HG03378 (cell line): ENCODE measurements around the gene DLG2.

Experiments
- ATAC-seq: cut with Tn5 transposase; IDR thresholded peaks from one replicate; pipeline ENCODE4 v1.9.1; 2021; ENCODE audit warnings: mild to moderate bottlenecking, moderate library complexity; ENCODE audit not compliant: unreplicated experiment

Gene DLG2

GRCh38 chr11:84247926-84248325, 1379.2 kb downstream of the DLG2 start:
- ATAC-seq, result no peak

DNA sequence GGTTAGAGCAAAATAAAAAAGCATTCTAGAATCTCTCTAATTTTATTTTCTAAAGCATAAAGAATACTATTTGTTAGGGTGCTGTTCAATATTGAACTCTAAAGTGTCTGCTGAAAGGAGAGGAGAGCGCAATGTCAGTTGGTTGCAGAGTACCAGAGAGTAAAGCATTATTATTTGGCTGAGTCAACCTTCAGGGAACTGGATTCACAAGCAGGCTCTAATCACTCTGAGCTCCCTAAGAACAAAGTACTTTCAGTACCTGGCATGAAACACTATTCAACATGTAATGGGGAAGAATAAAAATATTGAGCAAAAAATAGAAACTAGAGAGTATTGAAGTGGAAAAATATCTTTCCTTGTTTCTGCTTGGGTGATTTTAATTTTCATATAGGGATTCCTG, 1380.0 kb downstream of the DLG2 start:
- ATAC-seq, result no peak

GRCh38 chr11:84243629-84244263, 1383.4 kb downstream of the DLG2 start:
- peak; percentile 81 for ATAC-seq

GRCh38 chr11:84241343-84242131, 1385.6 kb downstream of the DLG2 start:
- no peak for ATAC-seq

- no peak for ATAC-seq
Observed at GRCh38 chr11:84240847-84241246, 1386.3 kb downstream of the DLG2 start.

- ATAC-seq, result no peak
Observed at GRCh38 chr11:84236436-84236835, 1390.7 kb downstream of the DLG2 start.

- no peak for ATAC-seq
Observed at GRCh38 chr11:84234462-84235202, 1392.5 kb downstream of the DLG2 start.

DNA sequence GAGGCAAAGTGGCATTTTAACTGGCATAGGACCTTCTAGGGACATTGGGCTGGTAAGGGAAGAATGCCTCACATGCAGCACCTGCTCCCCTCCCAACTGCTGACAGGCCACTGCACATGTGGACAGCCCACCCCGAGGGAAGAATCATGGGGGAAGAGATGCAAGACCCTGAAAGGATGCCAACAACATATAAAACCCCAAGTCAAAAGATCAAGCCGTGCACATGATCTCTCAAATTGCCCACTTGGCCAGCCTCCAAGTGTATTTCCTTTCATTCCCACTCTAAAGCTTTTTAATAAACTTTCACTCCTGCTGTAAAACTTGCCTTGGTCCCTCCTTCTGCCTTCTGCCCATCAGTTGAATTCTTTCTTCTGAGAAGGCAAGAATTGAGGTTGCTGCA, 1393.1 kb downstream of the DLG2 start:
- no peak for ATAC-seq

DNA sequence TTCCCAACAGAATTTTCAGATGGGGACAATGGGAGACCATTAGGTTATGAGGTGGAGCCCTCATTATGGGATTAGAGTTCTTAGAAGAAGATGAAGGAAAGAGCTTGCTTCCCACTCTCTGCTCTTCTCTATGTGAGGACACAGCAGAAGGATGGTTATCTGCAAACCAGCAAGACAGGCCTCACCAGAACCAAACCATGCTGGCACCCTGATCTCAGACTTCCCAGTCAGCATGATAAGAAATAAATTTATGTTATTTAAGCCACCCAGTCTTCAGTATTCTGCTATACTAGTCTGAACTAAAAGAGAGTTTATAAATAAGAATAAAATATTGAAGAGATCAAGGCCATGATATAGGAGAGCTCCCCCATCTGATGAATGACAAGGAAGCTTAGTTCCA, 1394.6 kb downstream of the DLG2 start:
- no peak for ATAC-seq

GRCh38 chr11:84230402-84230801, 1396.7 kb downstream of the DLG2 start:
- no peak for ATAC-seq

DNA sequence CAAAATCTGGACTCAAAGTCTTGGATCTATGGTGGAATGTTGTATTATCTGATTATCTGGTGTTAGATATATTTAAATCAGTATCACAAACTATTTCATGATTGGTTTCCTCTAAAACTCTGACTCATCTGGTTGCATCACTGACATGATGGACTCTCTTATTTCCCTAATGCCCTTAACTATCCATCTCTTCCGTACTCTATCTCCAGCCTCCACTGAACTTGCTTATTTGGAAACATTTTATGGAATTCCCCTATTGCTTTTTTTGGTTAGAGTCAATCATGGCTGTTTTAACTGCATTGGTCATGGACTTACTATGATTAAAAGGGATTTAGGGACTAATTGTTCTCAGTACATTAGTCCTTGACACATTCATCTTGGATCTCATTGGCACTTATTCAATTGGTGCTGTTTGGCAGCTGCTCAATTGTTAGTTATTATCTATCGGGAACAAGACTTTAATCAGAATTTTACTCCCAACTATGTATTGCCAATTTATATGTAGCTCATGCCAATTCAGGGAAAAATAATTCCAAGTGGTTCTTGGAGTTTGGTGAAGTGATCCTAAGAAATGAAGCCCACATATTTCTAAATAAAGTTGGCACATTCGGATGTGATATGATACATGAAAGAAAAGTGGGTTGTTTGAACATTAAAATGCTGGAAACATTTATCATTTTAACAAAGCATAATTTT, 1399.0 kb downstream of the DLG2 start:
- no peak for ATAC-seq

- no peak for ATAC-seq
Observed at GRCh38 chr11:84224042-84224441, 1403.1 kb downstream of the DLG2 start.

DNA sequence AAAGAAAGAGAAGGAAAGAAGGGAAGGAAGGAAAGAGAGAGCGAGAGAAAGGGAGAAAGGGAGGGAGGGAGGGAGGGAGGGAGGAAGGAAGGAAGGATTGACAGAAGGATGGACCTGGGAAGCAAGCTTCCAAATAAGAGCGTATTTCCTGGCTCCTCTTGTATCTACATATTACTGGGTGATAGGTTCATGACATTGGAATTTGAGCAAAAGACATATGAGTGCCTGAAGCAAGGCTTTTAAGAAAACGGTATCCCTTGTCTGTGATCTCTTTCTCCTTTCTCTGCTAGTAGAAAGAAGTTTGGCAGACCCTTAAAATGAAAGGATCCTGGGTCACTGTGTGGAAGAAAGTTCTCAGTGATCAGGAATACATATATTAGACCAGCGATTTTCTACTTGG, 1408.8 kb downstream of the DLG2 start:
- no peak for ATAC-seq

DNA sequence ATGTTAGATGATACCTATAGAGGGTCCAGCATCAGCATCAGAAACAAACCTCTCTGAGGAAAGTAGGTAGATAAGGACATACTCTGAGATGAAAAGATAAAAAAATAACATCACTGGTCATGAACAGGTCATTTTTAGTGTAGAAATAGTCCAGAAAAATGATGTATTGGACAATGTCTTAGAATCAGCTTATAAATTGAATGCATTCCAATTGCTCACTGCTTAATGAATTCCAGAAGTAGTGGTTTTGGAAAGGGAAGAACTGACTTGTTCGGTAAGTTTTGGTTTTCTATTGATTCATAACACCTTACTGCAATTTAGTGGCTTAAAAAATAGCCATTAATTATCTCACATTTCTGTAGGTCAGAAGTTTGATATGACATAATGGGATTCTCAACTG, 1411.5 kb downstream of the DLG2 start:
- ATAC-seq, result no peak

DNA sequence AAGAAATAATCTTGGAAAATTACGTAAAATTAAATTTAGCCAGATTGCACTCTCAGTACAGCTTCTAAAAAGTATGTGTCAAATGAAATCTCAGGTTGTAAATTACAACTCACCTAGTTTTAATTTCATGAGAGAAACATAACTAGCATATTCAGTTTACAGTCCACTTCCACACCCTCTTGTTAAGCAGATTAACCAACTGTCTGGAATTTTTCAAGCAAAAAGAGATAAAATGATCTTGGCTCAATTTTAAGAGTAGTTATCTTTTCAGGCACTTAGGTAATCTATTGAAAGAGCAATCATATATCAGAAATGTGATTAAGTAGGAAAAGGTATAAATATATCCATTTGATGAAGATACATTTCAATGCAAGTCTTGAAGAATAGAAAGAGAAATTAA, 1412.6 kb downstream of the DLG2 start:
- no peak for ATAC-seq

- no peak for ATAC-seq
Observed at GRCh38 chr11:84212468-84213390, 1414.4 kb downstream of the DLG2 start.

GRCh38 chr11:84211896-84212295, 1415.2 kb downstream of the DLG2 start:
- ATAC-seq, result no peak

GRCh38 chr11:84194696-84195095, 1432.4 kb downstream of the DLG2 start:
- ATAC-seq, result no peak

DNA sequence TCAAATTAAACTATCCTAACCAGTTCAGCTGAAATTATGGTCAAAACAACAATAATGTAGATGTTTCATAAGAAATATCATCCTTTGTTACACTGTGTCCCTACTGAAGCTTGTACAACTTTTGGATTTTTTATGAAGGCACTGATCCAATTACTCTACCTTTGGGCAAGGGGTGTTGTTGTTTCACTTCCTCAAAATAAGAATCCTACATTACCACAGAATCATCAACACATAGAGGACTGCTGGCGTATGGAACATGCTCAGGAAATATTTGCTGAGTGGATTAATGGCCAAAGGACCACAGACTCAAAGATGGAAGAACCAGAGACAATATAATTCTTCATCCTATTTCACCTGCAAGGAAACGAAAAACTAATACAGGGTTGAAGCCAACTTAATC, 1433.4 kb downstream of the DLG2 start:
- no peak for ATAC-seq

DNA sequence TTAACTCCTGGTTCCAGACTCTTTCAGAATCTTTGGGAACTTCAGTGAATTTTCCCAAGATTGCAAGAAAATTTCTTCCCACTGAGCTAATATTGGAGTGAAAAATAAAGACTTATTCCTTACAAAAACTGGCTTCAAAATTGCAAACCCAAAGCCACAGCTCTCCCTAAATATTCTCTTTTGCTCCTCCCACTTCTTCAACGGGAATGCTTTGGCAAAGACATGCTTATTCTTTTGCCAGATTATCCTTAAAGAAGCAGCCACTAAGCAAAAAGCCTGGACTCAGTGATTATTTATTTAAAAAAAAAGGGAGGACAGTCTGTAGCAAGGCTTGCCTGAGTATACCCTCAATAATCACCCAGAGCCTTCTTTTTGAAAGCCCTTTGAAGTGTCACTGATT, 1438.6 kb downstream of the DLG2 start:
- ATAC-seq, result no peak
